IPS-NIHi7 (cell line): ENCODE results near the gene RXRA.

Source experiments
- DNase-seq: peaks from one replicate; pipeline ENCODE4 v3.0.0; 2012; ENCODE audit warnings: mixed read lengths; ENCODE audit errors: extremely low spot score

The RXRA gene

GRCh38 chr9:134469041-134469875, 143.0 kb downstream of the RXRA start:
- DNase-seq = no peak

DNA sequence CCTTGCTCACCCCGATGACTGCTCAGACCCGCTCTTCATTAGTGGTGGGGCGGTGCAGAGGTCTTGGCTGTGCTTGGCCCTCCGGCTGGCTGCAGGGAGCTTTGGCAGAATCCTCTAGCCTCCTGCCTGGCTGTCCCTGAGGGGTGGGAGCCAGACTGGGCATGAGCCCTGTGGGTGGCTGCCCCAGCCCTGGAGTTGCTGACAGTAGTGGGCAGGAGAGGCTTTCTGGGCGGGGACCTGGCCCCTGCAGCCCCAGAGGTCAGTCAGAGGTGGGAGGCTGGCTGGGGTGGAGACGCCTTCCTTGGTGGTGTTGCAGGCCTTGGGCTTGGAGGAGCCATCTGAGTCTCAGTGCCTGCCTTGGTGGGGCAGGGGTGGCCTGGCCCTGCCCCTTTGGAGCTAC, 146.0 kb downstream of the RXRA start:
- DNase-seq = no peak

DNA sequence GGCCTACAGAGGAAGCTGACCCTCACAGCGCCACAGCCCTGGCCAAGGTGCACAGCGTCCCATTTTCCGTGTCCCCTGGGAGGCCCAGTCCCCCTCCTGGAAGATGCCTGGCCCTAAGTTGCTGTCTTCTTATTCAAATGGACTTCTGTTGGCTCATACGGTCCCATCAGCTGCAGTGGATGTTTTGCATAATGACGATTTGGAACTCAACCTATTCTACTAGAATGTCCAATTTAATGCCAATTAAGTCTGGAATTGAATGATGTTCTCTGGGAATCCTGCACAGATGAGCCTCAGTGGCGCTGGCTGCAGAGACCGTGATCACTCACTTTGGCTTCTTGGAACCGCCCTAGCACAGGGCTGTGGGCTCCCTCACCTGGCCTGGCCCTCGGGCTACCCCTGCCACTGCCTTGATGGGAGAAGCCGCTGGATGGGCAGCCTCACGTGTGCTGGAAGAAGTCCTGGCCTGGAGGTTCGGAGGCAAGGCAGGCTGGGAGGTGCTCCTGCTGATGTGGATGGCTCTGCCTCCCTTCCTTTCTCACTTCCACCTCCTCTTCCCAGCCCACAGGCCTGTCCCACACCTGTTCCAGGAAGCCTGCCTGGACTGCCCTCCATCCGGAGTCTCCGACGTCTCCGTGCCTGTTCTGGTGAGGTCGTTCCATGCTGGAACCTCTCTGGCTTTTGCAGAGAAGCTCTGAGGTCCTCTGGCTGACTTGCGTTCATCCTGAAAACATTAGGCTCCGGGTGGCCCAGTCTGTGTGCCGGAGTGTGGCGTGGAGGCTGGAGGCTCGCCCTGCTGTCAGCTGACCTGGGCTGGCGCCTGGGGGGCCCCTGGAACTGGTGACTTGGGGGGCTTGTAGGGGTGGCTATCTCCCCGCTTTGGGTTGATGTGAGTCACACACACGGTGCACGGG, 147.1 kb downstream of the RXRA start:
- no peak for DNase-seq

- DNase-seq = no peak
Measured at GRCh38 chr9:134474055-134474370, 147.8 kb downstream of the RXRA start.

- no peak for DNase-seq
Measured at GRCh38 chr9:134475011-134475790, 148.9 kb downstream of the RXRA start.

DNA sequence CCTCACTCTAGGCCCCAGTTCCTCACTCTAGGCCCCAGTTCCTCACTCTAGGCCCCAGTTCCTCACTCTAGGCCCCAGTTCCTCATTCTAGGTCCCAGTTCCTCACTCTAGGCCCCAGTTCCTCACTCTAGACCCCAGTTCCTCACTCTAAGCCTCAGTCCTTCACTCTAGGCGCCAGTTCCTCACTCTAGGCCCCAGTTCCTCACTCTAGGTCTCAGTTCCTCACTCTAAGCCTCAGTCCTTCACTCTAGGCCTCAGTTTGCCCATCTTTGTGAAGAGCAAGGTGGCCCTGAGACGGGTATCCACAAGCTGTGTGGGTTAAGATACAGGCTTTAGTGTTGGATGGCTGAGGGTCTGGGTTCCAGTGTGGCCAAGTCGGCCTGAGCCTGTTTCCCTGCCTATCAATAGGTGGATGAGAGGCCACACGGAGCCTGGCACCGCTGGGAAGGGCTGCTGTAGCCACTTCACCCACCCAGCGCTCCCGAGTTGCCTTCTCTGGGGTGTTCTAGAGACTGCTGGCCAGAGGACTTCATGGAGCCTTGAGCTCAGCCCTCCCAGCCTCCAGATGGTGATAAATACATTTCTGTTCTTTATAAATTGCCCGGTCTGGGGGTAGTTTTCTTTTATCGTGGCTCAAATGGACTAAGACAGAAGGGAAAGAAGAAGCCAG, 150.2 kb downstream of the RXRA start:
- no peak for DNase-seq

DNA sequence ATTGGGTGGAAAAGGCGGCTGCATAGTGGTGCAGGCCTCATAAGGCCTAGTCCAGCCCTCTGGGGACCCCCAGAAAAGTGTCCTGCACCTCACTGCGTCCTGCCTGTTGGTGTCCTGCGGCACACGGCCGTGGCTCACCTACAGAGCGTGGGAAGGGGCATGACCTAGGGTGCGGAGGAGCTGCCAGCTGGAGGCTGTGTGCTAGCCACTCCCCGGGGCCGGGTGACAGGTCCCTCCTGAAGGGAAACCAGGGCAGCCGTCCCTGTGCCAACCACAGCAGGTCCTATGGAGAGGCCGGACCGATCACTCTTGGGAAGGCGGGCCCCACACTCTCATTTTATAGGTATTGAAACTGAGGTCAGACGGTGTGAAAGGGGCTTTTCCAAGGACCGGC, 150.7 kb downstream of the RXRA start:
- no peak for DNase-seq

DNA sequence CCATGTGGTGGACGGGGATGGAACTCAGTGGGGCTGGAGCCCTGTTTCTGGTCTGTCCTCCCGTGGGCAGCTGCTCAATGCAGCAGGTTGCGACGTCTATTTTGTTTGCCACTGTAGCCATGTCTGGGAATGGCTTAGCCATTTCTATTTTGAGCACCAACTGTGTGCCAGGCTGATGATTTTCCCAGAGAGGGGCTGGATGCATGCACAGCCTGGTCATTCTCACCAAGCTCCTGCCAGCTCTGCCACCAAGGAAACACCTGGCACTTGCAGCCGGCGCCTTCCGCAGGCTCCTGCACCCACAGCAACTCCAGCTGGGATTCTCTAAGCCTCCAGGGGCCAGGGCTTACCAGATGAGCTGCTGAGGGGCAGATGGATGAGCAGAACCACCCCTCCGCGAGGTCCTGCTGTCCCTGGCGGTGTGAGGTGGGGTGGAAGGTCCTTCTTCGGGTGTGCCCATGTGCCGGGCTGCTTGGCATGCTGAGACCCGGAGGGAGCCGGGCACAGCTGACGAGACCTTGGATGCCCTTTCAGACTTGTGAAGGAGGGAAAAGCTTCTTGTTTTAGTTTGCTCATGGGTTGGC, 151.2 kb downstream of the RXRA start:
- DNase-seq = no peak

DNA sequence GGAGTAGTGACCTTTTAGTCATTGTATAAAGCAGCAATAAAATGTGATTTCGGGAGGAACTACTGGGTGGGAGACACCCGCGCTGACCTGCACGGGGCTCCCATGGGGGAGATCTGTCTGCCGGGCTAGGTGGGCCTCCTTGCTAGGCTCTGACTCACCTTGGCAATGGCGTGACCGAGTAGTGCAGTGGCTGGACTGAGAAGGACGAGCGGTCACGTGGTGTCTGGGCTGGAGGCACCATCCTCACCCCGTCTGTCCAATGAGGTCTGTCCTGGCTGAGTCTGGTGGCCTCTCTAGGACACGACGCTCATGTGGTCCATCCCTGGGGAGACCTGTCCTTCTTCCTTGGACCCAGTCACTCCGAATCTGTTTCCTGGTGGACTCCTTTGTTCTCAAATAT, 151.7 kb downstream of the RXRA start:
- DNase-seq = no peak

GRCh38 chr9:134481762-134482161, 155.5 kb downstream of the RXRA start:
- DNase-seq = no peak

DNA sequence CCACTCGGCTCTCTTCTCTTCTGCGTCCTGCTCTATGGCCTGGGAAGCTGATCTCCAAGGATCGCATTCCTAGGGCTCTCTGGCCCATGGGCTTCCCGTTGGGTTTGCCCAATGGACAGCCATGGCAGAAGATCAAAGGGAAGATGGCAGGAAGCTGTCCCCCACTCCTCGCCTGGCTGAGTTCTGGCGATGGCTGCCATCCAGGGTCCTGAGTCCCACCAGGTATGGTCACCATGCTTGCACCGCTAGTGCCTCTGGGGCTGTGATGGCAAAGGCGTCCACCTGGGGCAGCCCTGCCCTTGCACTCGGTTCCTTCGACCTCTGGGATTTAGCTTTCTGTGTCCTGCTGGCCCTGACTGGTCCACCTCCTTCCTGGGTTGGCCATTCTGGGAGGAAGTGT, 156.0 kb downstream of the RXRA start:
- no peak for DNase-seq

- DNase-seq = no peak
Measured at GRCh38 chr9:134483361-134484184, 157.3 kb downstream of the RXRA start.

- DNase-seq = no peak
Measured at GRCh38 chr9:134484479-134484878, 158.2 kb downstream of the RXRA start.

- DNase-seq = no peak
Measured at GRCh38 chr9:134485653-134486052, 159.4 kb downstream of the RXRA start.

- DNase-seq = no peak
Measured at GRCh38 chr9:134486143-134486591, 159.9 kb downstream of the RXRA start.

DNA sequence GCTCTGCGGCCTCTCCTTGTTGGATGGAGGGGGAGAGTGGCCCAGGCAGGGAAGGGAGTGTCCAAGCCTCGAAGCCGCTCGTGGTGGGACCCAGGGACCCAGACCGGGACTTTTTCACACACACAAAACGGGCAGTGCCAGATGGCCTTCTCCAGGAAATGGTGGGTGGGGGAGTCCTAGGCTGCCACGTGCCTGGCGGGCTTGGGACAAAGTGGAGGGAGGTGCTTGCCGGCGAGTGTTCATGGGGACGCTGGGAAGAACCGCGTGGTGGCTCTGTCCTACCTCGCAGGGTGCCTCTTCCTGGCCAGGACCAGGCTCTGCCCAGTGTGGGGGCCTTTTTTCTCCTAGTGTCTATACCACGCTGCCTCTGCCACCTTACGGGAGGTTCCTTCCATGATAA, 160.3 kb downstream of the RXRA start:
- no peak for DNase-seq
